ENCODE measurements around the gene RAB26. TPM values are rescaled to one million over a fixed set of nuclear protein-coding genes. Genes with fewer than 3 reads are reported as not detected.
"Not testable (repeated sequence)": the region's sequence is repeated elsewhere in the genome, so short reads cannot be mapped to it uniquely, and the experiment has no call there.

RAB26 gene
- polyA plus RNA-seq, 1 donor (not counting 4 experiments of a cell fraction or from before 2014, with no cell fraction given): 0.58 TPM

GRCh38 chr16:2121325-2121724 lies 27.1 kb upstream of the RAB26 start:
- Histone ChIP-seq H3K9ac (ENCODE audit: control insufficient read depth, extremely low read depth, insufficient read depth, low read length) (peak overlapping the region; percentile 36), H3K4me1 (ENCODE audit: control insufficient read depth, extremely low read depth, insufficient read depth, low read length) (peaks cover 34% of the 10 kb centered on the region), H3K27ac (ENCODE audit: control insufficient read depth, insufficient read depth, low read length) (peak overlapping the region; percentile 33), H3K79me2 (ENCODE audit: control insufficient read depth, insufficient read depth, low read length) (peaks cover 32% of the 10 kb centered on the region), H3K4me3 (ENCODE audit: control insufficient read depth in 2 of 3, extremely low read depth in 1 of 3, insufficient read depth in 2 of 3, low read depth in 1 of 3, low read length in 3 of 3) (peak overlapping the region in 1 of 3 experiments; percentile 48), H3K4me2 (ENCODE audit: control insufficient read depth, extremely low read depth, insufficient read depth, low read depth, low read length) (peak overlapping the region; percentile 44)
- H3K36me3 ChIP-seq (ENCODE audit: control insufficient read depth in 2 of 2, extremely low read depth in 1 of 2, insufficient read depth in 2 of 2, low read length in 2 of 2); H3K9me3 ChIP-seq (ENCODE audit: control insufficient read depth, low read depth, low read length); H3K27me3 ChIP-seq (ENCODE audit: control insufficient read depth, extremely low read depth, insufficient read depth, low read length); H4K20me1 ChIP-seq (ENCODE audit: control insufficient read depth, extremely low read depth, insufficient read depth, low read length); H3K9me1 ChIP-seq (ENCODE audit: control insufficient read depth, extremely low read depth, insufficient read depth, low read length); dilution Hi-C loops (cut with MboI; ENCODE audit: extremely low pct_ligation_motif_present, low sequenced_read_pairs); H2AFZ ChIP-seq (ENCODE audit: control insufficient read depth, low read length); DNase-seq (ENCODE audit: low read depth, low spot score): not testable (repeated sequence)
- peak; percentile 43 to 57 (median 50) for TF ChIP-seq CTCF (optimal IDR thresholded peaks at IDR 0.05 in 1 of 3, IDR thresholded peaks at IDR 0.05 in 1 of 3, conservative IDR thresholded peaks at IDR 0.05 in 1 of 3; ENCODE audit: extremely low read depth in 1 of 3, insufficient read depth in 2 of 3, low read length in 3 of 3)
- peak; percentile 79 for FAIRE-seq

GRCh38 chr16:2121853-2122252 lies 26.6 kb upstream of the RAB26 start:
- dilution Hi-C loops (cut with MboI; ENCODE audit: extremely low pct_ligation_motif_present, low sequenced_read_pairs): no loop called here
- Histone ChIP-seq H3K4me1 (ENCODE audit: control insufficient read depth, extremely low read depth, insufficient read depth, low read length) (peaks cover 39% of the 10 kb centered on the region), H4K20me1 (ENCODE audit: control insufficient read depth, extremely low read depth, insufficient read depth, low read length) (peaks cover 2% of the 10 kb centered on the region), H3K27ac (ENCODE audit: control insufficient read depth, insufficient read depth, low read length) (peak overlapping the region; percentile 33), H3K4me3 (ENCODE audit: control insufficient read depth in 2 of 3, extremely low read depth in 1 of 3, insufficient read depth in 2 of 3, low read depth in 1 of 3, low read length in 3 of 3) (peak overlapping the region in 2 of 3 experiments; percentile 1 to 48), H3K79me2 (ENCODE audit: control insufficient read depth, insufficient read depth, low read length) (peaks cover 37% of the 10 kb centered on the region), H2AFZ (ENCODE audit: control insufficient read depth, low read length) (no peak overlapping the region), H3K36me3 (ENCODE audit: control insufficient read depth in 2 of 2, extremely low read depth in 1 of 2, insufficient read depth in 2 of 2, low read length in 2 of 2) (no peaks in the 10 kb centered on the region), H3K9me1 (ENCODE audit: control insufficient read depth, extremely low read depth, insufficient read depth, low read length) (no peaks in the 10 kb centered on the region), H3K27me3 (ENCODE audit: control insufficient read depth, extremely low read depth, insufficient read depth, low read length) (no peaks in the 10 kb centered on the region), H3K9me3 (ENCODE audit: control insufficient read depth, low read depth, low read length) (no peaks in the 10 kb centered on the region), H3K4me2 (ENCODE audit: control insufficient read depth, extremely low read depth, insufficient read depth, low read depth, low read length) (peak overlapping the region; percentile 44), H3K9ac (ENCODE audit: control insufficient read depth, extremely low read depth, insufficient read depth, low read length) (peak overlapping the region; percentile 36)
- no peak for TF ChIP-seq CTCF (optimal IDR thresholded peaks at IDR 0.05 in 1 of 3, IDR thresholded peaks at IDR 0.05 in 1 of 3, conservative IDR thresholded peaks at IDR 0.05 in 1 of 3; ENCODE audit: extremely low read depth in 1 of 3, insufficient read depth in 2 of 3, low read length in 3 of 3)
- TF ChIP-seq EZH2 (IDR thresholded peaks at IDR 0.05; ENCODE audit: low read length): no peak
- DNase-seq (ENCODE audit: low read depth, low spot score) (no peak), FAIRE-seq (peak; percentile 43)
